Activated CD8-positive, alpha-beta T cell treated with anti-CD3 and anti-CD28 coated beads for 36 hours (primary cell): ENCODE data around the gene DCAF10. TPM values are rescaled to one million over a fixed set of nuclear protein-coding genes. Genes with fewer than 3 reads are reported as not detected.

Source experiments
- ATAC-seq: fragments of 200-7000 bp; cut with Tn5 transposase; one replicate; pipeline ENCODE4 v1.10.0; 2021; ENCODE audit warnings: mild to moderate bottlenecking, moderate library complexity
- CTCF ChIA-PET: fragments of 350-600 bp; sonication (Branson Sonifier 250); formaldehyde crosslinking; loops from one replicate; lab custom pipeline; 2021; ENCODE audit warnings: antibody characterized with exemption; lab: Charles Lee
- POLR2A ChIA-PET: fragments of 350-600 bp; sonication (Branson Sonifier 250); formaldehyde crosslinking; loops from one replicate; lab custom pipeline; 2021; ENCODE audit warnings: antibody characterized with exemption; lab: Charles Lee
- DNase-seq: peaks from one replicate; pipeline ENCODE4 v3.0.0-alpha.2; 2020
- H3K27ac Mint-ChIP-seq: one replicate; pipeline ENCODE4 v1.8.0; 2021; ENCODE audit warnings: mild to moderate bottlenecking, mixed read lengths
- H3K27me3 Mint-ChIP-seq: one replicate; pipeline ENCODE4 v1.8.0; 2021; ENCODE audit warnings: mixed read lengths
- H3K36me3 Mint-ChIP-seq: one replicate; pipeline ENCODE4 v1.8.0; 2021; ENCODE audit warnings: low read depth, mixed read lengths
- H3K4me1 Mint-ChIP-seq: one replicate; pipeline ENCODE4 v1.8.0; 2021; ENCODE audit warnings: low read depth, mixed read lengths
- H3K4me3 Mint-ChIP-seq: one replicate; pipeline ENCODE4 v1.8.0; 2021; ENCODE audit warnings: mild to moderate bottlenecking, moderate library complexity, mixed read lengths
- H3K9me3 Mint-ChIP-seq: one replicate; pipeline ENCODE4 v1.8.0; 2021; ENCODE audit warnings: mixed read lengths
- CTCF ChIP-seq: fragments of 200-600 bp; IDR thresholded peaks from one replicate; pipeline ENCODE4 v1.8.0; 2022; ENCODE audit warnings: antibody characterized with exemption, mild to moderate bottlenecking
- intact Hi-C: fragments of 100-400 bp; cut with micrococcal nuclease; formaldehyde crosslinking; loops from one replicate; pipeline ENCODE4 v1.10.0; 2022
- total RNA-seq, 2 experiments: library from RNA; stranded (reverse); gene quantifications; one replicate each; pipeline ENCODE4 v1.2.3, GENCODE V29; 2021

Gene DCAF10
- total RNA-seq, 2 experiments from 2014 or later = 14.7 to 15.2 TPM

GRCh38 chr9:37916471-37917312, 116.1 kb downstream of the DCAF10 start:
- no peaks in the 10 kb centered on the region for H3K27me3 Mint-ChIP-seq
- DNase-seq (no peak), ATAC-seq (no peak)
- TF ChIP-seq CTCF = no peak
- ChIA-PET POLR2A (interaction anchor here (0.8 kb wide), 1 partner anchor 52 kb away, joined by 3 read pairs; no protein-coding TSS in a partner anchor), CTCF (interaction anchor here (0.9 to 5.6 kb wide), 4 partner anchors 145 to 244 kb away, joined by 3 to 64 read pairs (median 32); no protein-coding TSS in a partner anchor)
- H3K4me3 Mint-ChIP-seq = no peak overlapping the region
- no peak overlapping the region for H3K27ac Mint-ChIP-seq
- H3K4me1 Mint-ChIP-seq = no peaks in the 10 kb centered on the region
- H3K9me3 Mint-ChIP-seq = no peaks in the 10 kb centered on the region
- intact Hi-C loops = loop anchor here (10.0 kb wide), 3 partner anchors 108 to 488 kb away; no protein-coding TSS in a partner anchor
- H3K36me3 Mint-ChIP-seq = no peaks in the 10 kb centered on the region

Other genes with a start within 250 kb of the DCAF10 start
- 1 to 10 TPM; 2.5 to 3.6 TPM for gene FBXO10, start 224.4 kb upstream of the DCAF10 start, total RNA-seq
- 100 to 1,000 TPM; 156 to 168 TPM for gene TOMM5, start 208.2 kb upstream of the DCAF10 start, total RNA-seq
- gene FRMPD1, start 149.8 kb upstream of the DCAF10 start, total RNA-seq = not detected
- 10 to 100 TPM; 10.6 to 12.0 TPM for gene TRMT10B, start 47.0 kb upstream of the DCAF10 start, total RNA-seq
- gene EXOSC3, start 15.7 kb upstream of the DCAF10 start, total RNA-seq = 100 to 1,000 TPM; 111 to 126 TPM
- gene SLC25A51, start 103.3 kb downstream of the DCAF10 start, total RNA-seq = 10 to 100 TPM; 27.1 to 27.2 TPM